GM18867 (cell line): ENCODE measurements around the gene DLGAP4.

ENCODE experiments used
- ATAC-seq: cut with Tn5 transposase; IDR thresholded peaks from one replicate; pipeline ENCODE4 v1.9.1; 2021; ENCODE audit warnings: mild to moderate bottlenecking, moderate library complexity; ENCODE audit not compliant: unreplicated experiment

DLGAP4 gene

DNA sequence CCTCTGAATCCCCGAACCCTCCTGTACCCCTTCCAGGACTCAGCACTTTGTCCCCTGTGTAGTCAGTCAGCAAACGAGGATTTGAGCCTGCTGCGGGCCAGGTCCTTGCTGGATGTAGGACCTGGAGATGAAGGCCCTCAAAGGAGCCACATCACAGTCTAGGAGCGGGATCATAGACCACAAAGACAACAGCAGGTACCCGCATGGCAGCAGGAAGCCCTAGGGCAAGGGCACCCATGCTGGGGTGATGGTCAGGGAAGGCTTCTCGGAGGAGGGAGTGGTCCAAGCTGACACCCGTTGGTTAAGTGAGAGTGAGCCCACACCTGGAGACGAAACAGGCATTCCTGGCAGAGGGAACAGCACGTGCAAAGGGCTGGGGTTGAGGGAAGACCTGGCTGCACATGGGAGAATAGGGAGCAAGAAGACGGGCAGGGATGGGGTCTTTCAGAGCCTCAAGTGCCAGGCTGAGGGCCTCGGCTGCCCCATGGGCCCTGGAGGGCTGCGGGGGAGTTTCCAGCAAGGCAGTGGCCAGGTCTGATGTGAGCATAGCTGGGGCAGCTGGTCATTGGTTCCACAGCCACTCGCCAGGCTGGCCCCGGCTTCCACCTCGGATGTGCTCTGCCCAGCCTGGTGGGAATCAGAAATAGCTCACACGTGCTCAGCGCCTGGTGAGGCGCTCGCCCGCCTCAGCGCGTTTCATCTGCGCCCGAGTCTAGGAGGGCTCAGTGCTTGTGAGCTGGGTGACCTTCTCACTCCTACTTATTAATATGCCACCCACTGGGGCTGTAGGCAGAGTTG lies 15.0 kb downstream of the DLGAP4 start:
- ATAC-seq: no peak

GRCh38 chr20:36322131-36322530 lies 16.0 kb downstream of the DLGAP4 start:
- ATAC-seq: no peak

GRCh38 chr20:36330091-36330490 lies 24.0 kb downstream of the DLGAP4 start:
- no peak for ATAC-seq

DNA sequence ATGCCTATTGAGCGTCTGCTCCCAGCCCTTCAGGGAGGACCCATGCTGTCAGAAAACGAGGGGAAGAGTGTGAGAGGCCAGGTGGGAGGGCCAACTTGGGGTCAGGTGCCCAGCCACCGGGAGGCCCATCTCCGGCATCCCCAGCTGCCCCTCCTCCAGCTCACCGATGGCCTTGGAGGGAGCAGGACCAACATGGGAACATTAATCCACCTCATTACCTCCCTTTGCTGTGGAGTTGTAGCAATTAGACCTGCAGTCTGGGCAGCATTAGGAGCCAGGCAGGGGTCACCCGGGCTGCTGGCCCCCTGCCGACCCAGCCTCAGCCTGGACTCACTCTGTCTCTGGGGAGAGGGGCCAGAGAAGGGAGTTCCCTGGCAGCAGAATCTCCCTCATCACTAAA lies 25.1 kb downstream of the DLGAP4 start:
- ATAC-seq: no peak

GRCh38 chr20:36333841-36334240 lies 27.7 kb downstream of the DLGAP4 start:
- ATAC-seq: no peak

- no peak for ATAC-seq
Measured at GRCh38 chr20:36334281-36335205, 28.4 kb downstream of the DLGAP4 start.

DNA sequence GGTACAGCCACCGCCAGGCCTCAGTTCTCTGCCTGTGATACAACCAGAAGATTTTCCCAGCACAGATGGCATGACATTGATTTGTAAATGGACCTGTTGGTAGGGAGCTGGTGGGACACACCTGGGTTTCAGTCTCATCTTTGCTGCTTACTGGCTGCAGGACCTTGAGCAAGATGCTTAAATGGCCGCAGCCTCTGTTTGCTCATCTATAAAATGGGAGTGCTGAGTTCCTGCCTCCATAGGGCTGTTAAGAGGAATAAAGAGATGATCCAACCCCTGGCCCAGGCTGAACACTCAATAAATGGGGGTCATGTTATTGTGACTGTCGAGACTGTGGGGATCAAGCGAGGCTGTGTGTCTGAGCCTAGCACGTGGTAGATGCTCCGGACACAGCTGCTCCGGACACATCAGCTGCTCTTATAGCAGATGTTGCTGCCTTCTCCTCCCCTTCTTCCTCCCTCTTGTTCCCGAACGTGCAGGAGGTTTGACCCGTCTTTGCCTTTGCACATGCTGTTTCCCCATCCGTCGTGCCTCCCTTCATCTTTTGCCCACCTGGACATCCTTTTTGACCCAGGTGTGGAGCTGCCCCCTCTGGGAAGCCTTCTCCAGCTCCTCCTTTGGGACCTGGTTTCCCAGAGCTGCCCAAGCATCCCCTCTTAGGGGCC lies 29.2 kb downstream of the DLGAP4 start:
- no peak for ATAC-seq

- ATAC-seq: no peak
Measured at GRCh38 chr20:36336204-36336603, 30.1 kb downstream of the DLGAP4 start.

DNA sequence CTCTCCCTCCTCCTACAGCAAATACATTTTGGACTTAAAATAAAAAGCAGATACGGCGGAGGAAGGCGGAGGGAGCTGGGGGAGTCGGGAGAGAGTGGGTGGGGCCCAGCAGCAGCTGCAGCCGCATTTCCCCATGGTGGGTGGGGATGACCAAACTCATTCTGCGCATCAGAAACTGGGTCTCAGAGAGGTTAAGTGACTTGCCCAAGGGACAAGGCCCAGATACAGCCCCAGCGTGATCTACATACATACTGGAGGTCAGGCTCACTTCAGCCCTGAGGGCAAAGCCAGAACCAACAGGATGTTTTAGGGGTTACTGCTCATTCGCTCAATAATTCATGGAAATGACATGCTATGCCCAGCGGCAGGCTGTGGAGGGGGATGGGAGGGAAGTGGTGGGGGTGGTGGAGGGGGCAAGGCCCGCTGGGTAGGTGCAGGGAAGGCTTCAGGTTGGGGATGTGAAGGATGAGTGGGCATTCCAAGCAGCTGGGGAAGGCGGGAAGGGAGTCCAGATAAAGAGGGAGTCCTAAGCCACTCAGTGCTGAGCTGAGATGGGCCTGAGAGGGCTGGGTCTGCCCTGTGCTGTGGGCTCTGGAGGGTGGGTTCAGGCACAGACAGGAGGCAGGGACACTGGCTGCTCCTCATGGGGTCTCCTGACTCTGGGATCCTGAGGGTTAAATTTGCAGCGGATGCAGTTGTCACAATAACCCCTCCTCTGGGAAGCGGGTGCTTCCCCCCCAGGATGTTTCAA lies 31.0 kb downstream of the DLGAP4 start:
- ATAC-seq: no peak

DNA sequence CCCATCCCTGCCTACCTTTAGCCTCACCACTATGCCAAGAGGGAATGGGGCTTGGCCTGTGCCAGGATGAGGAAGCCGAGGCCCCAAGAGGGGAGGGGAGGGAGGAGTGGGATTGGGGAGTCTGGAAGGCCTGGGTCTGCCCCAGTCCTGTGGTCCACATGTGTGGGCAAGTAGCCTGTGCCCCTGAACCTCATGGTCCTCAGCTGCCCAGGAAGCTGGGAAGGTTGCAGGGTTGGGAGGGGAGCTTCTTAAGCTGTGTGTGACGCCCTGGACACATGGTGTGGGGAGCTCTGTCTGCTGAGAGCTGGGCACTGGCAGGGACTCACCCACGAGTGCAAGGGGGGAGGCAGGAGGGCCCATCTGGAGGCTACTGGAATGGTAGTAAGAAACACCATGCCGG lies 31.7 kb downstream of the DLGAP4 start:
- no peak for ATAC-seq

DNA sequence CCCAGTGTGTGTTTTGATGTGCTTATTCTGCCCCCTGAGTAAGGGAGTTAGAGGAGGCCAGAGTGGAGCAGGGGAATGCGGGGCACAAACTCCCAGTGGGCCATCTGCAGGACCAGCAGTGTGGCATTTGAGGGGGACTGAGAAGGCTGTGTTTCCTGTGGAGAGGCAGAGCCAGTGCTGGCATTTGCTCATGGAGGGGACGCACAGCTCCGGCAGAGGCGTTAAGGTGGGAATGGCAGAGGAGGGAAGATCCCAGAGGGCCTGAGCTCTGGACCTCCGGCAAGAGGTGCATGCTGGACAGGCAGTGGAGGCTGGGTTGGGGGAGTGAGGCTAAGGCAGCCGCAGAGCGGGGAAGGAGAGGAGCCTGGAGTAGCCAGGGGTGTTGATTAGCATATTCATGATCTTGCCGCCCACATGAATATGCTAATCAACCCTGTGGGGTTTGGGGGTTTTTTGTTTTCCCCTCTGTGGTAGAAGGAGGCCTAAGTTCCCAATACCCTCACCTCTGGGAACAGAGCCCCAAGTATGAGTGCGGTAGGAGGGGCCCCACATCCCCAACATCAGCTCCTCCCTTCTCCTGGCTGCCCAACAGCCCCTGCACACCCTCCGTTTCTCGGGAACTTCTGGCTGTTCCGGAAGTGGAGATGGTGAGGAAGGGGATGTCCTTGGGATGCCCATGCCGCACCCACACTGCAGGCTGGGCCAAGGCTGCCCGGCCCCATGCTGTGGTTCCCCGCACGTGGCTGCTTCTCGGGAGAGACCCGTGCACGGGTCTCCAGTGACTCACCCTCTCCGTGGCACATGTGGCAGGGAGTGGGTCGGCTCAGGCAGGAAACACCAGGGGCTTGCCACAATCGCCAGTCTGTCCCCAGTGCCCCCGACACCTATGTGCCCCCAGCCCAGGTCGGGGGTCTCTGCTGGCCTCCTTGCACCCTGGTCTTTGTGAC lies 33.8 kb downstream of the DLGAP4 start:
- ATAC-seq: no peak

GRCh38 chr20:36340593-36340990 lies 34.5 kb downstream of the DLGAP4 start:
- ATAC-seq: no peak

- ATAC-seq: no peak
Measured at GRCh38 chr20:36341331-36342020, 35.3 kb downstream of the DLGAP4 start.

DNA sequence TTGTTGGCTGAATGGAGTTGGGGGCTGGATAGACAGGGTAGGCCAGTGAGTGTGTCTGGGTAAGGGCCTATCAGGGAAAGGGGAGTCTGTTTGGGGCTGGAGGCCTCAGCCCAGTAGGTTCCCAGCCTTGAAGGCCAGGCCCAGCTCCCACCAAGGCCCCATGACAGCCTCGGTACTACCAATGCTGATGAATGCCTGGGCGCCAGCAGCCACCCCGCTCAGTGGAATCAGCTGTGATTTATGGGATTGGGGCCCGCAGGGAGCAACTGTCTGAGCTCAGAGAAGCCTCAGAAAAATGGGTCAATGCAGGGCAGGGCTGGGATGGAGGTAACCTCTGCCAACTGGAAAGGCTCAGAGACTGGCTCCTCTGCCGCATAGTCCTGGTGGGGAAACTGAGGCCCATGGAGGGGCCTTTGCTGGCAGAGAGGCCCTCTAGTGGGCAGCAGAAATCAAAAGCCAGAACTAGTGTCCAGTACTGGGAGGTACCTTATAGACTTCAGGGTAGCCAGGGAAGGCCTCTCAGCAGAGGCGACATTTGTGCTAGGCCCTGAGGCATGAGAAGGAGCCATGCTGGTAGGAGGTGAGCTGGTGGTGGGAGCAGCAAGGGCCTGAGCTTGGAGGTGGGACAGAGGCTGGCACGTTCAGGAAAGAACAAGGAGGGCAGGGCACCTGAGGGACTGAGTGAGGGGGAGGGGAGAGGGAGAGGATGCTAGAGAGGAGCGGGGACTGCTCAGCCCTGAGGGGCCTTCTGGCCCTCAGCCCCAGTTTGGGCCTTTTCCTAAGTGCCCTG lies 36.4 kb downstream of the DLGAP4 start:
- no peak for ATAC-seq

- ATAC-seq: no peak
Measured at GRCh38 chr20:36343641-36344040, 37.5 kb downstream of the DLGAP4 start.

GRCh38 chr20:36344517-36345132 lies 38.5 kb downstream of the DLGAP4 start:
- ATAC-seq: no peak

DNA sequence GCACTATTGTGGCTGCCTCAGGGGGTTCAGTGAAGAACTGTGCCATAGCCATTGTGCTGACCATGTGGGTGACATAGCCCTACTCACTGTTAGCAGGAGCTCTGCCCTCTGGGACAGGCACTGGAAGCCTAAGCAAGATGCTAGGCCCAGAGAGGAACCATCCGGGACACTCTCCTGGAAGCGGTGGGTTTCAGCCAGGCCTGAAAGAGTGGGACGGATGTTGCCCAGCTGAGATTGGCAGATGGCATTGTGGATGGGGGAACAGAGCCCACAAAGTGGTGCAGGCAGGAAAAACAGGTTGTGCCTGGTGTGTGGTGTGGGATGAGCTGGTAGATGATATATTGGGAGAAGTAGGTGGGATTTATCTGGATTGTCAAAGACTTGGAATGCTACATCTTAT lies 40.1 kb downstream of the DLGAP4 start:
- no peak for ATAC-seq
